GM21723 (cell line): ENCODE measurements around the gene CPED1.

Experiments used
- ATAC-seq: cut with Tn5 transposase; IDR thresholded peaks from one replicate; pipeline ENCODE4 v1.9.1; 2021; ENCODE audit warnings: mild to moderate bottlenecking, moderate library complexity; ENCODE audit not compliant: unreplicated experiment

CPED1 gene

DNA sequence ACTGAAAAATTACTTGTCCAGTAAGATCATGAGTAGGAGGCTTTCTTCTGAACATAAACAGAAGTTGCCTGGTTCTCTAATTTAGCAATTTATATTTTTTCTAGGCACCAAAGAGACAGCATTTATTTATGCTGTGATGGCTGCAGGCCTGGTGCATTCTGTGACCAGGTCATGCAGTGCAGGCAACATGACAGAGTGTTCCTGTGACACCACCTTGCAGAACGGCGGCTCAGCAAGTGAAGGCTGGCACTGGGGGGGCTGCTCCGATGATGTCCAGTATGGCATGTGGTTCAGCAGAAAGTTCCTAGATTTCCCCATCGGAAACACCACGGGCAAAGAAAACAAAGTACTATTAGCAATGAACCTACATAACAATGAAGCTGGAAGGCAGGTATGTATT, 343.1 kb downstream of the CPED1 start:
- no peak for ATAC-seq

DNA sequence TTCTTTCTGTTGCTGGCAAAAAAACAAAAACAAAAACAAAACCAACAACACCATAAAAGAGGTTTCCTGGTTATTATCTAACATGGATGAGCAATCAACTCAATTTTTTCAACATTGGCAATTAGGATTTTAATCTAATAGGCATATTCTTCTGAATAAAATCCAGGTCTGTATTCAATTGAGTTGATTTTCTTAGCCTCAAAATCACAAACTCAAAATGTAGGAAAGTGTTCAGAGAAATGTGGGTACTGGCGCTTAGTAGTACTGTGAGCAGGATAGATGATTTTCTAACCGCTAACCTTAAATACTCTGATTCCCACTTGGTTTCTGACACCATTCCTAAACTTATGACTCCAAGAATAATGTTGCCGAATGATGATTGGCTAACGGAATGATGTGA, 345.9 kb downstream of the CPED1 start:
- no peak for ATAC-seq

DNA sequence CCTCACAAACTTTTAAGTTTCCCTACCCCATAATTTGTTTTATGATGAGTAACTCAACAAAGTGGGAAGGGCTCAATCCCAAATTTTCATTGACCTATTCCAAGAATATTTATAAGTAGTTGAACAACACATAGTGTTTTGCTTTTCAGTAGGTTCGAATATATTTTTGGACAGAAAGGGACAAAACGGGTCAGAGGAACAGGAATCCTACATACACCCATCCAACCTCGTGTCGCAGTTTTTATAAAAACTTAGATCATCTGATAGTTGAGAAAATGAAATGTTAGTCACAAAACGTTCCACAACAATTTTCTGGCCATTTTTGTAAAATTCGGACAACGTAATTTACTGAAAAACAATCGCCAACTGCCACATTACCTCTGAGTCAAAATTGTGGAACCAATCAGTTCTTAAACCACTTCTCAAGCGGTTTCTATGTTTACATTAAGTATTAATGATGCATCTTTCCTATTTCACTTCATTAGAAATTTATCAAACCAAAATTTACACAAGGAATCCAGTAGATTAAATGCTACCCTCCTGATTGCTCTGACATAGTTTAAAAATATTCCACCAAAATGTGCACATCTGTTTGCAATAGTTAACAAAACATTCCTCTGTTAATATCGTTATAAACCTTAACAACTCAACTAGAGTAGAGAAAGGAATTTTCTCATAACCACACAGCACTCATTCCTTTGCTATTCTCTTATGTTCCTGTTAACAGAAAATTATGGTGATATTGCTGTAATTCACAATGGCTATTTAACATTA, 346.6 kb downstream of the CPED1 start:
- no peak for ATAC-seq

GRCh38 chr7:121336579-121336978, 348.1 kb downstream of the CPED1 start:
- no peak for ATAC-seq

DNA sequence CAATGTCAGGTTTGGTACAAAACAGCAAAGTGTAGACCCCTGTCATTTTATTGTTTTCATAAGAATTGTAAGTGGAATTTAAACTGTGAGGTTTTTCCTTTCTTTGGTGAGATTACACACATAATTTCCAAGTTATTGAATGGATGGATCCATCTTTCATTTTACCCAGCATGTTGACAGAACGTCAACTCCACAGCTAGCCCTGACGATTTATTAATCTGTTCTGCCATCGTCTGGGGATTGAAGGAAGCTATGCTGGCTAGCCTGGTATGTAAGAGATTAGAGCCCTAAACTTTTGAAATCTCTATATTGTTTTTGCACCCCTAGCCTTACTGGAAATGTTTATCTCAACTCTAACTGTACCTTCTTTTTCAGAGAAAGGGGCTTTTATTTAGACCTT, 348.9 kb downstream of the CPED1 start:
- no peak for ATAC-seq

GRCh38 chr7:121339082-121339481, 350.6 kb downstream of the CPED1 start:
- no peak for ATAC-seq

- ATAC-seq: no peak
Observed at GRCh38 chr7:121341933-121342332, 353.4 kb downstream of the CPED1 start.

- no peak for ATAC-seq
Observed at GRCh38 chr7:121342631-121343030, 354.1 kb downstream of the CPED1 start.

DNA sequence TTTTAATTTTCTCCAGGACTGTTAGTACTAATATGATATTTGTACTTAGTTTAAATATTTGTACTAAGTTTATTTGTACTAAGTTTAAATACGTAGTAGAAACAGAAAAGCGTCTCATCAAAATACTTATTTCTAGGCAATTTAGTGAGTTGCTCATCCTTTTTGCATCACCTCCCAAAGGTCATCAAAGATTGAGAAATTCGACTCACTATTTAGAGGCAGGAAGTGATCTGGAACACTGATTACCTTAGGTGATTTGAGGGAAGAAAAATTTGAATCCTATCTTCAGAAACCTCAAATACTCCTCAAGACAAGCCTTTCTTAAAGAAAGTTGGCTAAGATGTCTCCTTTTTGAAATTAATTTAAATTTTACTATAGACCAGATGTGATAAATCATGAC, 354.8 kb downstream of the CPED1 start:
- ATAC-seq: no peak

GRCh38 chr7:121344093-121344492, 355.6 kb downstream of the CPED1 start:
- no peak for ATAC-seq

DNA sequence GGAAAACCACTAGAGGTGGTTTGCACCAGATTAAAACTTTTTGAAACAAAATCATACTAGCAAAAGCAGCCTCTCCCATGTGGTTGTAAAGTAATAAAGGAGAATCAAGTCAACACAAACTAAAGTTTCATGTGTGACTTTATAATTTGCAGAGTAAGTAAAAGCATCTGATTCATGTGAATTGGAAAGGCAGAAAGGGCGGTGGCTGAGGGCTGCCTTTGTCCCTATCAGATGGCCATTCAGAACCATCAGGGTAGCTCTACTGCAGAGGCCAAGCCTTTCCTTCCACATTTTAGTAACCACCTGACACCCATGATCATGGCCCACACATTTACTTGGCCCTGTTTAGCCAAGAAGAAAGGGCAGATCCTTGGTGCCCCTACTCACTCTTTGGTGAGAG, 356.0 kb downstream of the CPED1 start:
- ATAC-seq: no peak
